Measurements from ENCODE around the gene PPP3CA.

DNA sequence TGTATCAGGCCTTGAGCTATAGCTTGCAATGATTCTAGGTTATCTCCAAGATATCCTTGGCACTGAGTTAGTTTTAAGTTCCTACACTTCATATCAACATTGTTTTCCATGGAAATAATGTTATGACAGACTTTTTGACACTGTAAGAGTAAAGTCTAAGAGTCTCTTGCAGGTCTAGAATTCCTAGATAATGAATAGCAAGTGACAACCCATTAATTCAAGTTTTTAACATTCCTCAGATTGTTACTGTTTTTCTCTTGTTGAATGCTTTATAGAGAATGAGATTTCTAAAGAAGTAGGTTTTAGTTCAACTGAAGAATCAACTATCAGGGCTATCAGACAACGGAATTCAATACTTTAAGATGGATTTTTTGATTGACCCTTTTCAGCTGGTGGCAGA lies 276.1 kb downstream of the PPP3CA start:
- TF ChIP-seq, protein P1, sequence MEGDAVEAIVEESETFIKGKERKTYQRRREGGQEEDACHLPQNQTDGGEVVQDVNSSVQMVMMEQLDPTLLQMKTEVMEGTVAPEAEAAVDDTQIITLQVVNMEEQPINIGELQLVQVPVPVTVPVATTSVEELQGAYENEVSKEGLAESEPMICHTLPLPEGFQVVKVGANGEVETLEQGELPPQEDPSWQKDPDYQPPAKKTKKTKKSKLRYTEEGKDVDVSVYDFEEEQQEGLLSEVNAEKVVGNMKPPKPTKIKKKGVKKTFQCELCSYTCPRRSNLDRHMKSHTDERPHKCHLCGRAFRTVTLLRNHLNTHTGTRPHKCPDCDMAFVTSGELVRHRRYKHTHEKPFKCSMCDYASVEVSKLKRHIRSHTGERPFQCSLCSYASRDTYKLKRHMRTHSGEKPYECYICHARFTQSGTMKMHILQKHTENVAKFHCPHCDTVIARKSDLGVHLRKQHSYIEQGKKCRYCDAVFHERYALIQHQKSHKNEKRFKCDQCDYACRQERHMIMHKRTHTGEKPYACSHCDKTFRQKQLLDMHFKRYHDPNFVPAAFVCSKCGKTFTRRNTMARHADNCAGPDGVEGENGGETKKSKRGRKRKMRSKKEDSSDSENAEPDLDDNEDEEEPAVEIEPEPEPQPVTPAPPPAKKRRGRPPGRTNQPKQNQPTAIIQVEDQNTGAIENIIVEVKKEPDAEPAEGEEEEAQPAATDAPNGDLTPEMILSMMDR (IDR thresholded peaks at IDR 0.05; ENCODE audit: low read length), result no peak
- no peak for TF ChIP-seq EZH2 (IDR thresholded peaks at IDR 0.05; ENCODE audit: borderline replicate concordance, low read length)
